ENCODE data around the gene PSMB2. TPM values are rescaled to one million over a fixed set of nuclear protein-coding genes. Genes with fewer than 3 reads are reported as not detected.

Gene PSMB2
- total and polyA plus RNA-seq, 5 donors, result 32.0 to 37.3 (median 35.8) TPM

DNA sequence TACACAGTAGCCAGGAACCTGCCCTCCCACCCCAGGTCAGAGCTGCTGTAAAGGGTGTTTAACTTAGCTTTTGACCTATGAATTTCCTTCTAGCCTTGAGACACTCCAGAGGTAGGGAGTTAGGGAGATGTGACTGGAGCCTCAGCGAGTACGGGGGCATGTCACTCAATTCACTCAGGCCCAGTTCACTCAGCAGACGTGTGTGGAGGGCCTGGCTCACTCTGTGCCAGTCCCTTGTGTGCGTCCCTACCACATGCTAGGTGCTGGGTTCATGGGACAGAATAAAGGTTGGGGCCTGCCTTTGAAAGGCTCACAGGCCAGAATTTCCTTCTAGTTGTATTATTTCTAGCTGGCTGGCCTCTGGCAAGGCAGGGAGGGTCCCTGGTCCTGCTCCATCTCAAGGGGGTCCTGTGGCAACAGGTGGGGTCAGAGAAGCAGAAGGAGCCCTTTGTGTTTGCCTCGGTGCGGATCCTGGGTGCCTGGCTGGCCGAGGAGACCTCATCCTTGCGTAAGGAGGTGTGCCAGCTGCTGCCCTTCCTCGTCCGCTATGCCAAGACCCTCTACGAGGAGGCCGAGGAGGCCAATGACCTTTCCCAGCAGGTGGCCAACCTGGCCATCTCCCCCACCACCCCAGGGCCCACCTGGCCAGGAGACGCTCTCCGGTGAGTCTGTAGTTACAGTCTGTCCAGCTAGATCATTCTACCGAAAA is 79.2 kb downstream of the PSMB2 start:
- Histone ChIP-seq H3K4me1 (ENCODE audit: control insufficient read depth, insufficient read depth, low read length) (no peaks in the 10 kb centered on the region), H3K4me3 (ENCODE audit: low read length) (no peak overlapping the region), H3K9me3 (ENCODE audit: control insufficient read depth, low read length) (no peaks in the 10 kb centered on the region), H3K27me3 (ENCODE audit: control insufficient read depth, insufficient read depth) (no peaks in the 10 kb centered on the region), H3K27ac (ENCODE audit: low read length) (no peak overlapping the region)
- ATAC-seq (no peak), DNase-seq (no peak)
- WGBS, result 86% methylated on average over 15 of the region's 15 CpGs
- intact Hi-C loops (cut with DNase I), result loop anchor here in 2 of 4 donors (5.0 to 10.0 kb wide), 3 partner anchors 95 to 357 kb away; no protein-coding TSS in a partner anchor

DNA sequence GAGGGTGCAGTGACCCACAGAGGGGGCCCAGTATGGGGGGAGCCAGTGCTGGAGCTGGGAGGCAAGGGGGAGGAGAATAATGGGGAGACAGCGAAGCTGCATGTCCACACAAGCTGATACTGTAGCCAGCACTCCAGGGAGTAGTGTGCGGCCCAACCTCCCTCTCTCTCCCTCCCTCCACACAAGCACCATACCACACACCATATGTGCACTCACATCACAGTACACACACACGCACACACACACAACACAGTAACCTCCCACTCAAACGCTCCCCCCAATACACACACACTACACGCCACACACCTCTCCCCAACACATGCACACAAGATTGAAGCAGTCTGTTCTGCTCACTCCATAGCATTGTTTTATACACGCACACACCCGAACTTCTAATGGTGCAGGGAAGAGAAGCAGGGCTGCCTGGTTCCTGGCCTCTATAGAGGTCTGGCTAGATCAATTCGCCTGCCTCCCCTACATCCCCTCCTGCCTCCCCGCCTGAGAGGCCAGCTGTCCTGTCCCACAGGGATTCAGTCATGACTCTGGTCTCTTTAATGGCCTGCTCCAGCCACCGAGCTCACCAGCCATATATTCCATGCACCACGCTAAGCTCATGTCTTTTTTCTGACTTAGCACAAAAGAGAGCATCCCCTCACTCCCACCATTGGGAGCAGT is 79.9 kb downstream of the PSMB2 start:
- ATAC-seq, result no peak

DNA sequence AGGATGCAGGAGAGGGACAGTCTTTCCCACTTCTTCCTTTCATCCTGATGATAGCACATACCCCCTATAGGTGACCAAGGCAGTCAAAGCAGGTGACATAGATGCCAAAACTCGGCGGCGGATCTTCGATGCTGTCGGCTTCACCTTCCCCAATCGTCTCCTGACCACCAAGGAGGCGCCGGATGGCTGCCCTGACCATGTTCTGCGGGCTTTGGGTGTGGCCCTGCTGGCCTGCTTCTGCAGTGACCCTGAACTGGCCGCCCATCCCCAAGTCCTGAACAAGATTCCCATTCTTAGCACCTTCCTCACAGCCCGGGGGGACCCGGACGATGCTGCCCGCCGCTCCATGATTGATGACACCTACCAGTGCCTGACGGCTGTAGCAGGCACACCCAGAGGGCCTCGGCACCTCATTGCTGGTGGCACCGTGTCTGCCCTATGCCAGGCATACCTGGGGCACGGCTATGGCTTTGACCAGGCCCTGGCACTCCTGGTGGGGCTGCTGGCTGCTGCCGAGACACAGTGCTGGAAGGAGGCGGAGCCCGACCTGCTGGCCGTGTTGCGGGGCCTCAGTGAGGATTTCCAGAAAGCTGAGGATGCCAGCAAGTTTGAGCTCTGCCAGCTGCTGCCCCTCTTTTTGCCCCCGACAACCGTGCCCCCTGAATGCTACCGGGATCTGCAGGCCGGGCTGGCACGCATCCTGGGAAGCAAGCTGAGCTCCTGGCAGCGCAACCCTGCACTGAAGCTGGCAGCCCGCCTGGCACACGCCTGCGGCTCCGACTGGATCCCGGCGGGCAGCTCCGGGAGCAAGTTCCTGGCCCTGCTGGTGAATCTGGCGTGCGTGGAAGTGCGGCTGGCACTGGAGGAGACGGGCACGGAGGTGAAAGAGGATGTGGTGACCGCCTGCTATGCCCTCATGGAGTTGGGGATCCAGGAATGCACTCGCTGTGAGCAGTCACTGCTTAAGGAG is 80.8 kb downstream of the PSMB2 start:
- no peak overlapping the region for H3K27ac ChIP-seq (ENCODE audit: low read length)
- no peaks in the 10 kb centered on the region for H3K27me3 ChIP-seq (ENCODE audit: control insufficient read depth, insufficient read depth)
- H3K9me3 ChIP-seq (ENCODE audit: control insufficient read depth, low read length), result no peaks in the 10 kb centered on the region
- H3K4me3 ChIP-seq (ENCODE audit: low read length), result no peak overlapping the region
- WGBS, result 58% methylated on average over 44 of the region's 44 CpGs
- ATAC-seq (no peak), DNase-seq (peak; percentile 68 to 90 (median 85))
- intact Hi-C loops (cut with DNase I), result loop anchor here in 2 of 4 donors (5.0 to 10.0 kb wide), 3 partner anchors 93 to 356 kb away; no protein-coding TSS in a partner anchor
- no peaks in the 10 kb centered on the region for H3K4me1 ChIP-seq (ENCODE audit: control insufficient read depth, insufficient read depth, low read length)

More for the DNA sequence above, 79.9 kb downstream of the PSMB2 start:
- Histone ChIP-seq H3K9me3 (ENCODE audit: control insufficient read depth, low read length) (no peaks in the 10 kb centered on the region), H3K27ac (ENCODE audit: low read length) (no peak overlapping the region), H3K4me1 (ENCODE audit: control insufficient read depth, insufficient read depth, low read length) (no peaks in the 10 kb centered on the region), H3K4me3 (ENCODE audit: low read length) (no peak overlapping the region), H3K27me3 (ENCODE audit: control insufficient read depth, insufficient read depth) (no peaks in the 10 kb centered on the region)
- intact Hi-C loops (cut with DNase I), result loop anchor here in 2 of 4 donors (5.0 to 10.0 kb wide), 3 partner anchors 94 to 357 kb away; no protein-coding TSS in a partner anchor
- no peak for DNase-seq
- WGBS, result 76% methylated on average over 11 of the region's 11 CpGs

DNA sequence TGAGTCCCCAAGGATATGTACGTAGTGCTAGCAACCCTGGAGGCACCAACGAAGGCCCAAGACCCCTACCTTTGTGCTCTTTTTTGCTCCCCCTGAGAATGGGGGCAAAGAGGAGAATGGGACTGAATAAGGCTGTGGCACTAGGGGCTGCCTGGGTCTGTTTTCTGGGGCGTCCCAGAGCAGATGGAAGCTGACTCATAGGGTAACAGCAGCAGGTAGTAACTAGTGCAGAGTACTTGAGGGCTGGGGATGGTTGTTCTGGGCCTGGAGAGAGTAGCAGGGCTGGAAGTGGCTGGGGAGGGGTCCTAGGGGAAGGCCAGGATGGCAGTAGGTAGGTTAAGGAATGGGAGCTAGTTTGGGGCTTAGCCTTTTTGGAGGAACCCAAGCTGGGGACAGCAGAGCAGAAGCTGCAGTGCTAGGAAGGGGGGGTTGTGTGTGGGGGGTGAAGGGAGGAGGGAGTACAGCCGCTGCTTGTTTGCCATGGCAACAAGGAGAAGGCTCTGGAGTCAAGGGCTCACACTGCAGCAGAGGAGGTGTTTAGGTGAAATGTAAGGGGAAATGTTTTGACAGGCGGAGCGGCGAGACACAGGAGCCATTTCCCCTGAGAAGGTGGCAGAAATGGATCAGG is 81.9 kb downstream of the PSMB2 start:
- DNase-seq (peak in 1 of 3 donors; percentile 40), ATAC-seq (no peak)
- Histone ChIP-seq H3K27me3 (ENCODE audit: control insufficient read depth, insufficient read depth) (no peaks in the 10 kb centered on the region), H3K4me1 (ENCODE audit: control insufficient read depth, insufficient read depth, low read length) (no peaks in the 10 kb centered on the region), H3K9me3 (ENCODE audit: control insufficient read depth, low read length) (no peaks in the 10 kb centered on the region), H3K27ac (ENCODE audit: low read length) (no peak overlapping the region), H3K4me3 (ENCODE audit: low read length) (no peak overlapping the region)
- intact Hi-C loops (cut with DNase I), result no loop called here
- WGBS, result 69% methylated on average over 7 of the region's 7 CpGs

DNA sequence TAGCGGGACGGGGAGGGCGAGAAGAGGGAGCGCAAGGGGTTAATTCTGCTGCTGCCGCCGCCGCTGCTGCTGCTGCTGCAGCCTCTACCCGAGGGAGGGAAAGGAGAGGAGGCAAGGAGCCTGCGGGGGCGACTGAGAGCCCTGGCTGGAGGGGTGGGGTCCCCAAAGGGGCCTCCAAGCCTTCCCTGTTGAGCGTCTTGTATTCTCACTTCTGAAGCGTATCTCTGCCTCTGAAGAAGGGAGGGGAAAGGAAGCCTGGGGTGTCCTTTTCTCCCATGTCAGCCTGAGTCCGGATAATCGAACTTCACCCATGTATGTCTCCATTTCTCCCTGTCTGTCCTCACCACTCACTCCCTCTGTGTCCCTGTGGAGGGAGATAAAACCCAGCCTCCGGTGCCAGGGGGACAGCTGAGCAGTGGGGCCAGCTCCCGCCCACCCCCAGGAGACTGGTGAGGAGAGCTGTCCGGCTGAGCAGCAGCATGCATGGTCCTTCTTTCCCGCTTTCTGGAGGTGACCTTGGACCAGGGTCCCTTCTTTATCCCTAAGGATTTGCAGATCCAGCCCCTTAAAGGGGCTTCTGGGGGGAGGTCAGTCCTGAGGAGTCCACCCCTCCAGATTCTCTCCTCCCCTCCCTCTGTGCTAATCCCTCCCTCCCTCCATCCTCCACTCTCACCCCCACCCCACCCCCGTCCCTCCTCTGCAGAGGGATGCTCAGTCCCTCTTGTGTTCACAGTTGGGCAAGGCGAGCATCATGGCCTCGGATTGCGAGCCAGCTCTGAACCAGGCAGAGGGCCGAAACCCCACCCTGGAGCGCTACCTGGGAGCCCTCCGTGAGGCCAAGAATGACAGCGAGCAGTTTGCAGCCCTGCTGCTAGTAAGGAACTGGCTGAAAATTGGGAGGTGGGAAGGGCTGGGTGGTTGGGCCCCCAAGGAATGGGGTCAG is 82.7 kb downstream of the PSMB2 start:
- peak; percentile 2 for ATAC-seq
- intact Hi-C loops (cut with DNase I), result no loop called here
- 23% methylated on average over 26 of the region's 26 CpGs for WGBS
- Histone ChIP-seq H3K4me3 (ENCODE audit: low read length) (peak overlapping the region; percentile 56), H3K9me3 (ENCODE audit: control insufficient read depth, low read length) (no peaks in the 10 kb centered on the region), H3K4me1 (ENCODE audit: control insufficient read depth, insufficient read depth, low read length) (no peaks in the 10 kb centered on the region), H3K27me3 (ENCODE audit: control insufficient read depth, insufficient read depth) (no peaks in the 10 kb centered on the region), H3K27ac (ENCODE audit: low read length) (peak overlapping the region; percentile 54)
- DNase-seq, result peak; percentile 42 to 76 (median 68)

DNA sequence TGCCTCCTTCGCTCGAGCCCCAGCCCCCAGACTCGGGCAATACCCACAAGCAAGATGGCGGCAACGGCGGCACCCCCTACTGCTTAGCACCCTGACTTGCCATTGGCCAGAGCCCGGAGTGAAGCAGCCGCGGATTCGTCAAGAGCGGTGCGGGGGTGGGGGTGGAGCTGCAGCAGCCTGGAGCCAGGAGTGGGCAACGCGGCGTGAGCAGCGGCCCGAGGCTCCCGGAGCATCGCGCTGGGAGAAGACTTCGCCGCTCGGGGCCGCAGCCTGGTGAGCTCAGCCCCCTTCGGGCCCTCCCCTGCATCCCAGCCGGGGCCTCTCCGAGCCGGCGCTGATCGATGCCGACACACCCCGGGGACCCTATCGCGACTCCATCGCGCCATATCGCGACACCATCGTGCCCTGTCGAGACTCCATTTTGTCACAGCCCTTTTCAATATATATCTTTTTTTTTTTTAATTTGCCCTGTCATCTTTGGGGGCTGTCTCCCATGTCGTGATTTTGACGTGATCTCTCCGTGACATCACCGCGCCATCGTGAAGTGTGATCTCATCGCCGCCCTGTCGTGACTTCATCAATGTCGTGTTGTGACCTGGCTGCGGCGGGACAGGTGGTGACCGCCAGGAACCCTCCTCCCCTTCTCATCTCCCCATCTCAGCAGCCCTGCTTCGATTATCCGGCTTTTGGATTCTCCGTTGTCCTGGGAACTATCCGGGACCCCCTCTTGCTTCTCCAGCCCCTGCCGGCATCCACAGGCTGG is 83.5 kb downstream of the PSMB2 start, which contains the start of gene NCDN:
Gene NCDN (plus strand): TSS at position 189 of the 763 bp plus-strand sequence. CDS start 392 bp downstream, at position 581.
- Histone ChIP-seq H3K27ac (ENCODE audit: low read length) (peak within 1 kb of the TSS; percentile 84), H3K4me1 (ENCODE audit: control insufficient read depth, insufficient read depth, low read length) (no peaks in the 10 kb centered on the region), H3K27me3 (ENCODE audit: control insufficient read depth, insufficient read depth) (no peaks in the 10 kb centered on the region), H3K4me3 (ENCODE audit: low read length) (peak within 1 kb of the TSS; percentile 56), H3K9me3 (ENCODE audit: control insufficient read depth, low read length) (no peaks in the 10 kb centered on the region)
- peak; percentile 97 to 99 (median 98) for DNase-seq
- ATAC-seq, result peak; percentile 97
- intact Hi-C loops (cut with DNase I), result no loop called here
- WGBS, result under 1% methylated on average over 58 of the region's 58 CpGs

DNA sequence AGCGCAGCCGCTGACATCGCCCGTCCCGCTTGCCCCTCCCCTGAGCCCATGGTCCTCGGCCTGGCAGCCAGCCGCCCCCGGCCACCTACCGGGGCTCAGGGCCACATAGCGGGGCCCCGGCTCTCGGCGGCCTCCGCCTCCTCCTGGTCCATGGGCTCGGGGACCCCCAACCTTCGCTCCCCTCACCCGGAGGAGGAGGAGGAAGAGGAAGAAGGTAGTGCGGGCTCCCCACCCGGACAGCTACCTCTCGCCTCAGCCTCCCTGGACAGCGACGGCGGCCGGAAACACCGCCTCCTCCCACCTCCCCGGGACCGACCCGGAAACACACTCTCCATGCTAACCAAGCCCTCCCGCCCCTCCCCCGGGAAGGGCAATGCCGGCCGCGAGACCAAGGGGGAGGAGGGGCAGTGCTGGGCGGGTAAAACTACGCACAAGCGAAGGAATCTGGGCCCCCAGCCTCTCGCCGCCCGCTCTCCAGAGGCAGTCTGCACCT is 84.2 kb downstream of the PSMB2 start, which contains the start of gene KIAA0319L:
Gene KIAA0319L (minus strand): TSS at position 286 of the 493 bp plus-strand sequence. CDS start 2,912 bp downstream, outside the sequence.
- Histone ChIP-seq H3K9me3 (ENCODE audit: control insufficient read depth, low read length) (no peaks in the 10 kb centered on the region), H3K27ac (ENCODE audit: low read length) (peak within 1 kb of the TSS; percentile 84), H3K4me3 (ENCODE audit: low read length) (peak within 1 kb of the TSS; percentile 56), H3K27me3 (ENCODE audit: control insufficient read depth, insufficient read depth) (no peaks in the 10 kb centered on the region), H3K4me1 (ENCODE audit: control insufficient read depth, insufficient read depth, low read length) (no peaks in the 10 kb centered on the region)
- peak; percentile 90 to 95 (median 95) for DNase-seq
- intact Hi-C loops (cut with DNase I), result no loop called here
- under 1% methylated on average over 39 of the region's 39 CpGs for WGBS
- ATAC-seq, result peak; percentile 93 to 94

DNA sequence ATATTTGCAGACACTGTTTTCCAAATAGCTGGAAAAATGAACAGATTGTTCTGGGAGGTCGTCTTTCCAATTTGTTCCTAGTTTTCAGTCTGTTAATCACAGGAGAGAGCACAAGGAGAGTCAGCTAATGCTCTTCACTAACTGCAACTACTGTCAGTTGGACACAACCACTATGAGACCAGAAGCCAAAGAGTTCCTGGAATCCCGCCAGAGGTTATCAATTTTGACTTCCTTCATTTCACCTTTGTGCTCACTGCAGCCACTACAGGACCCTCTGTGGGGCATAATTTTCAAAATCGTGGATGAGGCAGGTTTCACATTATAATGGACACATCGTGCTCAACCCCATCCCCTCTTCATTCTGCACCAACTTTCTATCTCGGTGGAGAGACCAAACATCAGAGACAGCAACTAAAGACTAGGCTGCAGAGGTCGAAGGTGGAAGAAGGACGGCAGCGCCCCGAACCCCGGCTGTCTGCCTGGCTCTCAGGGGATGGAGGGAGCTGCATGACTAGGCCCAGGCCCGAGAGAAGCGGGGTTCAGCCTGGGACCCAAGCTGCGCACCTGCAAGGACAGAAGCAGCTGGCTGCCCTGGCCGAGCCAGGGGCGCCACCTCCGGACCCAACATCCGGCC is 84.7 kb downstream of the PSMB2 start:
- H3K4me3 ChIP-seq (ENCODE audit: low read length), result peak overlapping the region; percentile 56
- no peaks in the 10 kb centered on the region for H3K4me1 ChIP-seq (ENCODE audit: control insufficient read depth, insufficient read depth, low read length)
- H3K27me3 ChIP-seq (ENCODE audit: control insufficient read depth, insufficient read depth), result no peaks in the 10 kb centered on the region
- 1% methylated on average over 17 of the region's 17 CpGs for WGBS
- no peak for DNase-seq
- ATAC-seq, result no peak
- intact Hi-C loops (cut with DNase I), result no loop called here
- peak overlapping the region; percentile 84 for H3K27ac ChIP-seq (ENCODE audit: low read length)
- no peaks in the 10 kb centered on the region for H3K9me3 ChIP-seq (ENCODE audit: control insufficient read depth, low read length)
